Keratinocyte (primary cell): ENCODE results near the gene CHML.

Experiments used
- CTCF ChIP-seq, 3 experiments: IDR thresholded peaks in 1 of 3; conservative IDR thresholded peaks in 1 of 3; optimal IDR thresholded peaks in 1 of 3; 2 replicates in 2 of 3; 3 replicates in 1 of 3; pipeline versions ENCODE3 to v1.5.1; 2011; ENCODE audit warnings: low read length in 3 of 3, mild to moderate bottlenecking in 3 of 3, moderate library complexity in 2 of 3, control low read depth in 1 of 3, inconsistent platforms in 1 of 3; ENCODE audit not compliant: insufficient read depth in 2 of 3; ENCODE audit errors: extremely low read depth in 1 of 3
- EZH2 ChIP-seq: IDR thresholded peaks from one replicate; pipeline ENCODE4 v1.6.1; 2012; ENCODE audit warnings: inconsistent platforms, mild to moderate bottlenecking, low read length, moderate library complexity

GRCh38 chr1:241627453-241628259 lies 12.5 kb downstream of the CHML start:
- peak in 2 of 3 experiments; percentile 52 to 54 for TF ChIP-seq CTCF (optimal IDR thresholded peaks at IDR 0.05 in 1 of 3, IDR thresholded peaks at IDR 0.05 in 1 of 3, conservative IDR thresholded peaks at IDR 0.05 in 1 of 3; ENCODE audit: extremely low read depth in 1 of 3, insufficient read depth in 2 of 3, low read length in 3 of 3)
- TF ChIP-seq EZH2, result no peak
